ENCODE data around the gene CORO6. TPM values are rescaled to one million over a fixed set of nuclear protein-coding genes. Genes with fewer than 3 reads are reported as not detected.

CORO6 gene
- total RNA-seq, 1 donor = 20.3 TPM

DNA sequence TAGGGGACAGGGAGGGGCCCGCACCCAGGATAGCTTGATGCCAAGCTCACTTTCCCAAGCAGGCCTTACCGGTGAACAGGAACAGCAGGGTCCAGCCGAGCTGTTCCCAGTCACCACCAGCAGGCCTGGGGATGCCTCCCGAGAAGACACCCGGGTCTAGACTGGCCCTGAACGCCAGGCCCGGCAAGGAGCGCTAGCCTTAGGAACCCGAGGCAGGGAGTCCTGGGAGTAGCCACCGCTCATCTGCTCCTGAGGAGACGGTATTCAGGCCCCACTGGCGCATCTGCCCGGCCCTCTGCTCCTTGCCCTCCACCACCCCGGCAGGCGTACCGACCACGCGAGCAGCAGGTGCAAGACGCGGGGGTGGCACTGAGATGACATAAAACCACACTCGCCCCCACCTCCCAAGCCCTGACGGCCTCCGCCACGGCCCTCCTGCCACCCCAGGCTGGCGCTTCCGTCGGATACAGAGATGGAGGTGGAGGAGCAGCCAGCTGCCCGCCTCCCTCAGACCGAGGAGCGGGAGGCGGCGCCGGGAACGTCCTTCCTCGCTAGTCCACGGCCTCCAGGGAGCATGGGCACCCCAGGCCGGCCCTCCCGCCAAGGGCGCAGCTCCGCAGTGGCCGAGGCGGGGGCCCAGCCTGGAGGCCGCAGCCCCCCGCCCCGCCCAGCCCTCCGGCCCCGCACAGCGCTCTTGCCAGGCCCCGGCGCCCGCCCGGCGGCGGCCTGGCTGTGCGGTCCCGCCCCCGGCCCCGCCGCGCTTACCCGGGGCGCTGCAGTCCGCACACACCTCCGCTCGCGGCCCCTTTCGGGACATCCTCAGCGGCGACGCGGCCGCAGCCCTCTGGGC is 33.9 kb downstream of the CORO6 start:
- TF ChIP-seq, protein P1, sequence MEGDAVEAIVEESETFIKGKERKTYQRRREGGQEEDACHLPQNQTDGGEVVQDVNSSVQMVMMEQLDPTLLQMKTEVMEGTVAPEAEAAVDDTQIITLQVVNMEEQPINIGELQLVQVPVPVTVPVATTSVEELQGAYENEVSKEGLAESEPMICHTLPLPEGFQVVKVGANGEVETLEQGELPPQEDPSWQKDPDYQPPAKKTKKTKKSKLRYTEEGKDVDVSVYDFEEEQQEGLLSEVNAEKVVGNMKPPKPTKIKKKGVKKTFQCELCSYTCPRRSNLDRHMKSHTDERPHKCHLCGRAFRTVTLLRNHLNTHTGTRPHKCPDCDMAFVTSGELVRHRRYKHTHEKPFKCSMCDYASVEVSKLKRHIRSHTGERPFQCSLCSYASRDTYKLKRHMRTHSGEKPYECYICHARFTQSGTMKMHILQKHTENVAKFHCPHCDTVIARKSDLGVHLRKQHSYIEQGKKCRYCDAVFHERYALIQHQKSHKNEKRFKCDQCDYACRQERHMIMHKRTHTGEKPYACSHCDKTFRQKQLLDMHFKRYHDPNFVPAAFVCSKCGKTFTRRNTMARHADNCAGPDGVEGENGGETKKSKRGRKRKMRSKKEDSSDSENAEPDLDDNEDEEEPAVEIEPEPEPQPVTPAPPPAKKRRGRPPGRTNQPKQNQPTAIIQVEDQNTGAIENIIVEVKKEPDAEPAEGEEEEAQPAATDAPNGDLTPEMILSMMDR (IDR thresholded peaks at IDR 0.05; ENCODE audit: extremely low read depth, low read depth, low read length) = no peak
- peaks cover 47% of the 10 kb centered on the region for H3K4me1 ChIP-seq (ENCODE audit: insufficient read depth, low read length)
- peak overlapping the region; percentile 61 for H3K27ac ChIP-seq (ENCODE audit: low read depth, low read length)
- DNase-seq (ENCODE audit: insufficient read length, low spot score, missing footprints) = peak; percentile 95
- H3K9me3 ChIP-seq (ENCODE audit: low read depth, low read length) = no peaks in the 10 kb centered on the region
- H3K4me3 ChIP-seq (ENCODE audit: insufficient read depth, low read length) = peak overlapping the region; percentile 91
- peaks cover 54% of the 10 kb centered on the region for H4K20me1 ChIP-seq (ENCODE audit: insufficient read depth, low read length)
- peak overlapping the region; percentile 62 for H2AFZ ChIP-seq (ENCODE audit: low read length)
- H3K36me3 ChIP-seq (ENCODE audit: insufficient read depth, low read length) = no peaks in the 10 kb centered on the region
- H3K79me2 ChIP-seq (ENCODE audit: insufficient read depth, low read length) = peaks cover 52% of the 10 kb centered on the region
- H3K27me3 ChIP-seq (ENCODE audit: insufficient read depth, low read length) = no peaks in the 10 kb centered on the region
- peak overlapping the region; percentile 95 for H3K4me2 ChIP-seq (ENCODE audit: insufficient read depth, low read length)

DNA sequence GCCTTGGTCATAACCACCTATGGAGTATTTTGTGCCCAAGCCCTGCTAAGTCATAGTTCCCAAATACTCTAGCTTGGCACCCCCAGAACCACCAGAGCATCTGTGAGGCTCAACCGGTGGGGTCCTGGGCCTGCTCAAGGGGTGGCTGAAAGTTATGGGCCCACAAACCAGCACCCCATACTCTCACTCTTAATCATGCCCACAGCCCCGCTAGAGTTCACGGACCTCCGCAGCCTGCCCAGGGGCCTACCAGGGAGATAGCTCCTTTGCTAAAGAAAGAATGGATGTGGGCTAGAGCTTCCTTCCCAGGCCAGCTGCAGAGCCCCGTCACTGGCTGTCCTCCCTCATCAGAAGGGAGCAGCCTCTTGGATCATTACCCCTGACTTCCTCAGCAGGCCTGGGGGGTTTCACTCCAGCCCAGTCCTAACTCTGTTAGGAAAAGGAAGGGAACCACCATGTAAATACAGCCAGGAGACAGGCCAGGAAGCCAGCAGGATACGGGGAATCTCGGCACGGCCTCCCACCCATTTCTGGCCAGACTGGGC is 34.6 kb downstream of the CORO6 start:
- H3K36me3 ChIP-seq (ENCODE audit: insufficient read depth, low read length) = no peaks in the 10 kb centered on the region
- H3K9me3 ChIP-seq (ENCODE audit: low read depth, low read length) = no peaks in the 10 kb centered on the region
- H3K27ac ChIP-seq (ENCODE audit: low read depth, low read length) = peak overlapping the region; percentile 61
- TF ChIP-seq, protein P1 (IDR thresholded peaks at IDR 0.05; ENCODE audit: extremely low read depth, low read depth, low read length) = no peak
- H3K79me2 ChIP-seq (ENCODE audit: insufficient read depth, low read length) = peaks cover 59% of the 10 kb centered on the region
- H3K4me3 ChIP-seq (ENCODE audit: insufficient read depth, low read length) = peak overlapping the region; percentile 91
- no peak for DNase-seq (ENCODE audit: insufficient read length, low spot score, missing footprints)
- peaks cover 61% of the 10 kb centered on the region for H4K20me1 ChIP-seq (ENCODE audit: insufficient read depth, low read length)
- H3K4me1 ChIP-seq (ENCODE audit: insufficient read depth, low read length) = peaks cover 46% of the 10 kb centered on the region
- H2AFZ ChIP-seq (ENCODE audit: low read length) = peak overlapping the region; percentile 62
- H3K27me3 ChIP-seq (ENCODE audit: insufficient read depth, low read length) = no peaks in the 10 kb centered on the region
- peak overlapping the region; percentile 95 for H3K4me2 ChIP-seq (ENCODE audit: insufficient read depth, low read length)

DNA sequence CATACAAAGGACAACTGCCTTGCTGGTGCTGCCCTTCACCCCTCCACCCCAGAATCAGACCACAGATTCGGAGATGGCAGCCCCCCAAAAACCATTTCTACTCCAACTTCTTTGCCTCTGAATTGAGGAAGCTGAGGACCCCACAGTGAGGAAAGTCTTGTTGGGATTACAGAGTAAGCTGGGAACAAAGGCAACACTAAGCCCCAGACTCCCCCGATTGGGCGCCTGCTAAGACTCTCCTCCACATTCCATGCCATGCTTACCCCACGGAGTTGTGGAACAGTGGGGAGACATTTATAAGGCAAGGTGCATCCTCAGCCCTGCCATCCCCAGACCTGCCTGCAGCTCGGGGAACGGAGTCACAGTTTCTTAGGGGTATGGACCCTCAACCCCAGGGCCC is 35.1 kb downstream of the CORO6 start:
- Histone ChIP-seq H3K4me2 (ENCODE audit: insufficient read depth, low read length) (peak overlapping the region; percentile 95), H3K27me3 (ENCODE audit: insufficient read depth, low read length) (no peaks in the 10 kb centered on the region), H3K9me3 (ENCODE audit: low read depth, low read length) (no peaks in the 10 kb centered on the region), H3K36me3 (ENCODE audit: insufficient read depth, low read length) (peaks cover 1% of the 10 kb centered on the region), H3K79me2 (ENCODE audit: insufficient read depth, low read length) (peaks cover 64% of the 10 kb centered on the region), H2AFZ (ENCODE audit: low read length) (no peak overlapping the region), H4K20me1 (ENCODE audit: insufficient read depth, low read length) (peaks cover 66% of the 10 kb centered on the region), H3K4me3 (ENCODE audit: insufficient read depth, low read length) (peak overlapping the region; percentile 91), H3K27ac (ENCODE audit: low read depth, low read length) (no peak overlapping the region), H3K4me1 (ENCODE audit: insufficient read depth, low read length) (peaks cover 43% of the 10 kb centered on the region)
- DNase-seq (ENCODE audit: insufficient read length, low spot score, missing footprints) = no peak
- TF ChIP-seq, protein P1 (IDR thresholded peaks at IDR 0.05; ENCODE audit: extremely low read depth, low read depth, low read length) = no peak

Measured in osteoblast (primary cell).